IMR-90 (cell line): Measurements from ENCODE around the gene PLA2G1B. TPM values are rescaled to one million over a fixed set of nuclear protein-coding genes. Genes with fewer than 3 reads are reported as not detected.
A peak's percentile ranks its signal among the peaks of the same experiment; 100 is the strongest.

Experiments used
- ATAC-seq: fragments of 200-7000 bp; cut with Tn5 transposase; 2 replicates; pipeline ENCODE4 v1.9.1; 2020; ENCODE audit warnings: low read depth, mild to moderate bottlenecking, moderate library complexity
- BruUV-seq: library from RNA; stranded (reverse); fragments of 400-500 nt; replicated peaks from 2 replicates; lab custom pipeline; 2021; lab: Mats Ljungman, UMichigan
- CTCF ChIA-PET: fragments of 300-600 bp; formaldehyde crosslinking; extraction: SDS; loops from one replicate; lab custom pipeline; 2021; ENCODE audit warnings: antibody characterized with exemption; lab: Yijun Ruan, JAX
- POLR2A ChIA-PET: fragments of 300-600 bp; sonication (Branson Sonifier 250); formaldehyde crosslinking; loops from one replicate; lab custom pipeline; 2022; ENCODE audit warnings: antibody characterized with exemption; ENCODE audit not compliant: unreplicated experiment; lab: Charles Lee
- DNase-seq: peaks from one replicate; pipeline ENCODE4 v3.0.0; 2013
- H2AFZ ChIP-seq: replicated peaks from 2 replicates; pipeline ENCODE3; 2013; ENCODE audit warnings: low read length, mild to moderate bottlenecking; ENCODE audit not compliant: poor library complexity
- H2AK5ac ChIP-seq: 2 replicates; pipeline ENCODE4 v1.6.1; 2013; ENCODE audit warnings: low read depth, low read length, inconsistent platforms
- H2AK9ac ChIP-seq: replicated peaks from 2 replicates; pipeline ENCODE3; 2013; ENCODE audit warnings: mild to moderate bottlenecking, low read depth, low read length, moderate library complexity; ENCODE audit not compliant: poor library complexity
- H2BK120ac ChIP-seq: 2 replicates; pipeline ENCODE4 v1.6.1; 2013; ENCODE audit warnings: low read depth, low read length, inconsistent platforms
- H2BK15ac ChIP-seq: 3 replicates; pipeline ENCODE4 v1.6.1; 2013; ENCODE audit warnings: low read depth, low read length, inconsistent platforms
- H2BK20ac ChIP-seq: 2 replicates; pipeline ENCODE4 v1.6.1; 2013; ENCODE audit warnings: low read depth, mild to moderate bottlenecking, inconsistent platforms, low read length, moderate library complexity
- H2BK5ac ChIP-seq: 2 replicates; pipeline ENCODE4 v1.6.1; 2013; ENCODE audit warnings: mild to moderate bottlenecking, low read depth, low read length, inconsistent platforms; ENCODE audit not compliant: poor library complexity, severe bottlenecking
- H3K14ac ChIP-seq: replicated peaks from 2 replicates; pipeline ENCODE4 v1.6.1; 2013; ENCODE audit warnings: low read depth, low read length, inconsistent platforms
- H3K18ac ChIP-seq: 2 replicates; pipeline ENCODE4 v1.6.1; 2013; ENCODE audit warnings: low read depth, low read length, control low read depth
- H3K23ac ChIP-seq: 2 replicates; pipeline ENCODE4 v1.6.1; 2013; ENCODE audit warnings: low read depth, low read length, inconsistent platforms
- H3K27ac ChIP-seq: 2 replicates; pipeline ENCODE4 v1.5.1; 2013; ENCODE audit warnings: mild to moderate bottlenecking, control low read depth, low read length; ENCODE audit not compliant: insufficient read depth
- H3K27me3 ChIP-seq: 2 replicates; pipeline ENCODE4 v1.6.1; 2013; ENCODE audit warnings: low read length; ENCODE audit not compliant: control insufficient read depth, insufficient read depth
- H3K36me3 ChIP-seq: 2 replicates; pipeline ENCODE4 v1.6.1; 2013; ENCODE audit warnings: low read length, mixed read lengths; ENCODE audit not compliant: control insufficient read depth, insufficient read depth
- H3K4ac ChIP-seq: 2 replicates; pipeline ENCODE4 v1.6.1; 2013; ENCODE audit warnings: low read depth, low read length, inconsistent platforms
- H3K4me1 ChIP-seq: 2 replicates; pipeline ENCODE4 v1.6.1; 2013; ENCODE audit warnings: low read length, mixed read lengths; ENCODE audit not compliant: control insufficient read depth, insufficient read depth
- H3K4me2 ChIP-seq: 2 replicates; pipeline ENCODE4 v1.6.1; 2013; ENCODE audit warnings: low read depth, mild to moderate bottlenecking, control low read depth, low read length, moderate library complexity
- H3K4me3 ChIP-seq: 2 replicates; pipeline ENCODE4 v1.5.1; 2013; ENCODE audit warnings: low read depth, mild to moderate bottlenecking, control low read depth, low read length, moderate library complexity; ENCODE audit not compliant: insufficient read depth
- H3K56ac ChIP-seq: 2 replicates; pipeline ENCODE4 v1.6.1; 2013; ENCODE audit warnings: low read length, inconsistent platforms; ENCODE audit not compliant: insufficient read depth; ENCODE audit errors: extremely low read depth
- H3K79me1 ChIP-seq, 2 experiments: 2 replicates each; pipeline ENCODE4 v1.6.1; 2013; ENCODE audit warnings: low read length in 2 of 2, inconsistent platforms in 1 of 2, low read depth in 1 of 2
- H3K9ac ChIP-seq: 2 replicates; pipeline ENCODE4 v1.6.1; 2013; ENCODE audit warnings: low read depth, low read length, control low read depth
- H3K9me1 ChIP-seq: 2 replicates; pipeline ENCODE4 v1.6.1; 2013; ENCODE audit warnings: low read length, inconsistent platforms; ENCODE audit not compliant: insufficient read depth
- H3K9me3 ChIP-seq: 2 replicates; pipeline ENCODE4 v1.6.1; 2013; ENCODE audit warnings: low read length; ENCODE audit not compliant: control insufficient read depth, insufficient read depth
- H4K20me1 ChIP-seq: 2 replicates; pipeline ENCODE4 v1.6.1; 2013; ENCODE audit warnings: low read length, inconsistent platforms; ENCODE audit not compliant: insufficient read depth
- H4K5ac ChIP-seq: 2 replicates; pipeline ENCODE4 v1.6.1; 2013; ENCODE audit warnings: mild to moderate bottlenecking, low read depth, low read length, control low read depth
- H4K8ac ChIP-seq, 2 experiments: 2 replicates each; pipeline ENCODE4 v1.6.1; 2013; ENCODE audit warnings: low read depth in 2 of 2, low read length in 2 of 2, control low read depth in 1 of 2, inconsistent platforms in 1 of 2
- H4K91ac ChIP-seq: 2 replicates; pipeline ENCODE4 v1.6.1; 2013; ENCODE audit warnings: low read depth, low read length, inconsistent platforms; ENCODE audit not compliant: insufficient read depth
- BHLHE40 ChIP-seq: fragments of 150-350 bp; IDR thresholded peaks from 2 replicates; pipeline ENCODE4 v1.6.1; 2016; ENCODE audit warnings: mild to moderate bottlenecking, low read depth, low read length
- CEBPB ChIP-seq: IDR thresholded peaks from 2 replicates; pipeline ENCODE4 v1.6.1; 2012; ENCODE audit warnings: low read depth, low read length, improper control_type of control experiment
- CHD1 ChIP-seq: IDR thresholded peaks from 2 replicates; pipeline ENCODE4 v1.6.1; 2012; ENCODE audit warnings: low read depth, low read length, improper control_type of control experiment
- FOS ChIP-seq: fragments of 150-350 bp; IDR thresholded peaks from 2 replicates; pipeline ENCODE4 v1.6.1; 2016; ENCODE audit warnings: low read depth, low read length
- MAFK ChIP-seq: IDR thresholded peaks from 2 replicates; pipeline ENCODE4 v1.6.1; 2012; ENCODE audit warnings: low read depth, low read length, improper control_type of control experiment
- MAZ ChIP-seq: IDR thresholded peaks from 2 replicates; pipeline ENCODE4 v1.6.1; 2012; ENCODE audit warnings: low read depth, mild to moderate bottlenecking, low read length, improper control_type of control experiment, moderate library complexity, borderline replicate concordance
- MXI1 ChIP-seq: IDR thresholded peaks from 2 replicates; pipeline ENCODE4 v1.6.1; 2012; ENCODE audit warnings: low read depth, mild to moderate bottlenecking, low read length, moderate library complexity, borderline replicate concordance
- NFE2L2 ChIP-seq: fragments of 150-350 bp; IDR thresholded peaks from 2 replicates; pipeline ENCODE4 v1.6.1; 2016; ENCODE audit warnings: low read depth, mild to moderate bottlenecking, low read length
- POLR2A ChIP-seq: IDR thresholded peaks from 2 replicates; pipeline ENCODE4 v1.6.1; 2012; ENCODE audit warnings: mild to moderate bottlenecking, low read depth, low read length
- RAD21 ChIP-seq: IDR thresholded peaks from 2 replicates; pipeline ENCODE4 v1.6.1; 2012; ENCODE audit warnings: low read length, improper control_type of control experiment
- RFX5 ChIP-seq: IDR thresholded peaks from 2 replicates; pipeline ENCODE4 v1.8.0; 2012; ENCODE audit warnings: low read depth, mild to moderate bottlenecking, low read length, moderate library complexity
- SMC3 ChIP-seq: fragments of 150-350 bp; IDR thresholded peaks from 2 replicates; pipeline ENCODE4 v1.6.1; 2016; ENCODE audit warnings: low read depth, mild to moderate bottlenecking, antibody characterized with exemption, low read length, moderate library complexity
- WGBS, 2 experiments: methylation state at CpG; one replicate each; pipeline versions ENCODE4 v1.1.5 to v1.1.7; 2013; ENCODE audit warnings: missing lambda C conversion rate in 2 of 2; ENCODE audit not compliant: insufficient read length in 1 of 2; ENCODE audit errors: extremely low coverage in 2 of 2; 5-methylcytosine and 5-hydroxymethylcytosine counted together
- dilution Hi-C: fragments of 300-500 bp; cut with HindIII; formaldehyde crosslinking; loops from one replicate; pipeline ENCODE4 v1.14.3; 2018; ENCODE audit warnings: low sequenced_read_pairs; ENCODE audit not compliant: unreplicated experiment
- in situ Hi-C: fragments of 300-500 bp; cut with MboI; formaldehyde crosslinking; loops from 3 replicates; pipeline ENCODE4 v1.14.3; 2019; ENCODE audit warnings: low sequenced_read_pairs, inconsistent platforms, mixed read lengths
- intact Hi-C: fragments of 100-400 bp; cut with micrococcal nuclease; formaldehyde crosslinking; loops from 2 replicates; pipeline ENCODE4 v1.10.0; 2022
- polyA plus RNA-seq, 3 experiments: library from polyadenylated mRNA; depleted of rRNA; stranded (reverse); fragments of >200 nt; gene quantifications; 2 replicates each; pipeline ENCODE4 v1.2.3, GENCODE V29; 2012; ENCODE audit warnings: low replicate concordance in 1 of 3
- total RNA-seq: library from RNA; depleted of rRNA; stranded (reverse); fragments of >200 nt; gene quantifications from 2 replicates; pipeline ENCODE4 v1.2.3, GENCODE V29; 2012
- TF ChIP-seq, protein P1 (sequence below): conservative IDR thresholded peaks from 2 replicates; pipeline ENCODE4 v1.5.1; 2012; ENCODE audit warnings: mild to moderate bottlenecking, low read depth, low read length, improper control_type of control experiment
- TF ChIP-seq, protein P2 (sequence below): fragments of 150-350 bp; IDR thresholded peaks from 2 replicates; pipeline ENCODE4 v1.6.1; 2016; ENCODE audit warnings: low read depth, mild to moderate bottlenecking, low read length, moderate library complexity, borderline replicate concordance

PLA2G1B gene
- total and polyA plus RNA-seq, 2 of the 4 experiments (the other 2 are of a cell fraction) = not detected

DNA sequence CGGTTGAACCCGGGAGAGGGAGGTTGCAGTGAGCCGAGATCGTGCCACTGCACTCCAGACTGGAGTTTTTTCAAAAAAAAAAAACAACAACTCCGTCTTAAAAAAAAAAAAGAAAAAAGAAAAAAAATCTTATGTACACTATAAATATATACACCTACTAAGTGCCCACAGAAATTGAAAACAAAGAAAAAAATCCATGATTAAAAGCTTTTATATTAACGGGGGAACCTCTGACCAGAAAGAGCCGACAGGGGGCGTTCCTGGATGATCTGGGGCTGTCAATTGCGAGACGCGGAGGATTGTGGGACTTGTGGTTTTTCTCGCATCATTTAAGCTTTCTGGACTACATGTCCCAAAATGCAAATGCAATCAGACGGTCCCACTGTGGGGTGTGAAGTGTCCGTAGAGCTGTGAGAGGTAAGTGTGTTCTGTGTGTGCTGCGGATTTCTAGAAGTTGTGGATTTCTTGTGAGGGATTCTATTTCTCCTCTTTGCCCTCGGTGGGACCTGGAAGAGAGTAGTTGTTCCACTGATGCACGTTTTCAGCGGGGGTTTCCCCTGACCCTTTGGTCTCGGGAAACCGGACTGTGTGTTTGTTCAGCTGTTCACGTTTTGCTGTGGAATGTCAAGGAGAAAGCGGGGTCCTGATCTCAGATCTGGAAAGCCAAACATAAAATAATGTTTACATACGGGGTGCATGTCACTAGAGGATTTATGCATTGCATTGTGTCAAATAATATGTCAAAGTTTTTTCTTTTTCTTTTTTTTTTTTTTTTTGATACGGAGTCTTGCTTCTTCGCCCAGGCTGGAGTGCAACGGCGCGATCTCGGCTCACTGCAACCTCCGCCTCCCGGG, 25.4 kb downstream of the PLA2G1B start, which contains the start of gene SIRT4:
TSS of gene SIRT4 (plus strand) at position 360 of the 854 bp plus-strand sequence. CDS start 1,241 bp downstream, outside the sequence.
- peak within 1 kb of the TSS; percentile 86 for H3K18ac ChIP-seq
- peak within 1 kb of the TSS; percentile 88; the same call in 1 of the 2 replicates for H4K91ac ChIP-seq
- WGBS, 2 experiments = 0% methylated on average over 3 of the region's 31 CpGs; no CpG with 5 or more reads in 1 of the 2 experiments
- H2AK5ac ChIP-seq = no peak within 1 kb of the TSS
- DNase-seq (peak; percentile 94), ATAC-seq (peak; percentile 99)
- peak within 1 kb of the TSS; percentile 96 for H2BK20ac ChIP-seq
- in situ Hi-C loops = no loop called here
- H3K27ac ChIP-seq = peak within 1 kb of the TSS; percentile 53
- peak within 1 kb of the TSS; percentile 83 for H2BK5ac ChIP-seq
- no peaks in the 10 kb centered on the region for H4K20me1 ChIP-seq
- peak within 1 kb of the TSS; percentile 69 for H3K9ac ChIP-seq
- peak within 1 kb of the TSS; percentile 88 for H3K14ac ChIP-seq
- H3K36me3 ChIP-seq = no peaks in the 10 kb centered on the region
- 0 out of 2 replicates have a peak within 1 kb of the TSS, but pooled peaks have one; percentile 62 for H4K5ac ChIP-seq
- H4K8ac ChIP-seq = peak within 1 kb of the TSS in 1 of 2 experiments; percentile 97; a peak in 2 of 4 replicates
- peak within 1 kb of the TSS; percentile 97 for H2AFZ ChIP-seq
- H3K9me3 ChIP-seq = no peaks in the 10 kb centered on the region
- peak within 1 kb of the TSS; percentile 97; the same call in 1 of the 2 replicates for H3K56ac ChIP-seq
- H3K9me1 ChIP-seq = no peaks in the 10 kb centered on the region
- BruUV-seq = no TSS peak
- CTCF ChIA-PET = interaction anchor here (0.6 to 1.4 kb wide), 10 partner anchors 9 to 637 kb away, joined by 3 to 11 read pairs (median 4); partner anchors contain the start of genes RNU4-1 and RNU4-2
- peak within 1 kb of the TSS; percentile 98 for H2BK120ac ChIP-seq
- no peaks in the 10 kb centered on the region for H3K27me3 ChIP-seq
- peak within 1 kb of the TSS; percentile 78; the same call in 1 of the 2 replicates for H3K23ac ChIP-seq
- H3K4me1 ChIP-seq = no peaks in the 10 kb centered on the region; the same call in 1 of the 2 replicates
- intact Hi-C loops = loop anchor here (1.0 kb wide), 1 partner anchor 15 kb away; no protein-coding TSS in a partner anchor
- H3K4me3 ChIP-seq = peak within 1 kb of the TSS; percentile 61
- peak within 1 kb of the TSS; percentile 92 for H3K4ac ChIP-seq
- H2BK15ac ChIP-seq = peak within 1 kb of the TSS; percentile 91; the same call in 2 of the 3 replicates
- peak within 1 kb of the TSS; percentile 82 for H2AK9ac ChIP-seq
- no peaks in the 10 kb centered on the region for H3K79me1 ChIP-seq
- dilution Hi-C loops = no loop called here
- peak within 1 kb of the TSS; percentile 76 for H3K4me2 ChIP-seq
- POLR2A ChIA-PET = interaction anchor here (1.4 kb wide), 1 partner anchor 10 kb away, joined by 28 read pairs; the partner anchor contains the start of genes RNU4-1 and RNU4-2
- TF ChIP-seq RFX5 (no peak), CEBPB (peak; percentile 25; the same call in 1 of the 2 replicates), BHLHE40 (peak; percentile 93), CHD1 (no peak; the same call in 1 of the 2 replicates), RAD21 (peak; percentile 24), MAZ (peak; percentile 47; the same call in 1 of the 2 replicates), SMC3 (peak; percentile 25; the same call in 1 of the 2 replicates), MAFK (no peak), POLR2A (no peak), FOS (0 out of 2 replicates have a peak, but pooled peaks have one; percentile 11), MXI1 (no peak), NFE2L2 (no peak)
- TF ChIP-seq, protein P1, sequence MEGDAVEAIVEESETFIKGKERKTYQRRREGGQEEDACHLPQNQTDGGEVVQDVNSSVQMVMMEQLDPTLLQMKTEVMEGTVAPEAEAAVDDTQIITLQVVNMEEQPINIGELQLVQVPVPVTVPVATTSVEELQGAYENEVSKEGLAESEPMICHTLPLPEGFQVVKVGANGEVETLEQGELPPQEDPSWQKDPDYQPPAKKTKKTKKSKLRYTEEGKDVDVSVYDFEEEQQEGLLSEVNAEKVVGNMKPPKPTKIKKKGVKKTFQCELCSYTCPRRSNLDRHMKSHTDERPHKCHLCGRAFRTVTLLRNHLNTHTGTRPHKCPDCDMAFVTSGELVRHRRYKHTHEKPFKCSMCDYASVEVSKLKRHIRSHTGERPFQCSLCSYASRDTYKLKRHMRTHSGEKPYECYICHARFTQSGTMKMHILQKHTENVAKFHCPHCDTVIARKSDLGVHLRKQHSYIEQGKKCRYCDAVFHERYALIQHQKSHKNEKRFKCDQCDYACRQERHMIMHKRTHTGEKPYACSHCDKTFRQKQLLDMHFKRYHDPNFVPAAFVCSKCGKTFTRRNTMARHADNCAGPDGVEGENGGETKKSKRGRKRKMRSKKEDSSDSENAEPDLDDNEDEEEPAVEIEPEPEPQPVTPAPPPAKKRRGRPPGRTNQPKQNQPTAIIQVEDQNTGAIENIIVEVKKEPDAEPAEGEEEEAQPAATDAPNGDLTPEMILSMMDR = peak; percentile 94
- TF ChIP-seq, protein P2, sequence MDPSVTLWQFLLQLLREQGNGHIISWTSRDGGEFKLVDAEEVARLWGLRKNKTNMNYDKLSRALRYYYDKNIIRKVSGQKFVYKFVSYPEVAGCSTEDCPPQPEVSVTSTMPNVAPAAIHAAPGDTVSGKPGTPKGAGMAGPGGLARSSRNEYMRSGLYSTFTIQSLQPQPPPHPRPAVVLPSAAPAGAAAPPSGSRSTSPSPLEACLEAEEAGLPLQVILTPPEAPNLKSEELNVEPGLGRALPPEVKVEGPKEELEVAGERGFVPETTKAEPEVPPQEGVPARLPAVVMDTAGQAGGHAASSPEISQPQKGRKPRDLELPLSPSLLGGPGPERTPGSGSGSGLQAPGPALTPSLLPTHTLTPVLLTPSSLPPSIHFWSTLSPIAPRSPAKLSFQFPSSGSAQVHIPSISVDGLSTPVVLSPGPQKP = no peak
